ELF-1 (cell line): ENCODE results near the gene HARS2.
"Not testable (repeated sequence)": the region's sequence is repeated elsewhere in the genome, so short reads cannot be mapped to it uniquely, and the experiment has no call there.

Experiments used
- DNase-seq: peaks from one replicate; pipeline ENCODE4 v3.0.0-alpha.2; 2016; ENCODE audit warnings: low read depth, low spot score

HARS2 gene, protein sequence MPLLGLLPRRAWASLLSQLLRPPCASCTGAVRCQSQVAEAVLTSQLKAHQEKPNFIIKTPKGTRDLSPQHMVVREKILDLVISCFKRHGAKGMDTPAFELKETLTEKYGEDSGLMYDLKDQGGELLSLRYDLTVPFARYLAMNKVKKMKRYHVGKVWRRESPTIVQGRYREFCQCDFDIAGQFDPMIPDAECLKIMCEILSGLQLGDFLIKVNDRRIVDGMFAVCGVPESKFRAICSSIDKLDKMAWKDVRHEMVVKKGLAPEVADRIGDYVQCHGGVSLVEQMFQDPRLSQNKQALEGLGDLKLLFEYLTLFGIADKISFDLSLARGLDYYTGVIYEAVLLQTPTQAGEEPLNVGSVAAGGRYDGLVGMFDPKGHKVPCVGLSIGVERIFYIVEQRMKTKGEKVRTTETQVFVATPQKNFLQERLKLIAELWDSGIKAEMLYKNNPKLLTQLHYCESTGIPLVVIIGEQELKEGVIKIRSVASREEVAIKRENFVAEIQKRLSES

DNA sequence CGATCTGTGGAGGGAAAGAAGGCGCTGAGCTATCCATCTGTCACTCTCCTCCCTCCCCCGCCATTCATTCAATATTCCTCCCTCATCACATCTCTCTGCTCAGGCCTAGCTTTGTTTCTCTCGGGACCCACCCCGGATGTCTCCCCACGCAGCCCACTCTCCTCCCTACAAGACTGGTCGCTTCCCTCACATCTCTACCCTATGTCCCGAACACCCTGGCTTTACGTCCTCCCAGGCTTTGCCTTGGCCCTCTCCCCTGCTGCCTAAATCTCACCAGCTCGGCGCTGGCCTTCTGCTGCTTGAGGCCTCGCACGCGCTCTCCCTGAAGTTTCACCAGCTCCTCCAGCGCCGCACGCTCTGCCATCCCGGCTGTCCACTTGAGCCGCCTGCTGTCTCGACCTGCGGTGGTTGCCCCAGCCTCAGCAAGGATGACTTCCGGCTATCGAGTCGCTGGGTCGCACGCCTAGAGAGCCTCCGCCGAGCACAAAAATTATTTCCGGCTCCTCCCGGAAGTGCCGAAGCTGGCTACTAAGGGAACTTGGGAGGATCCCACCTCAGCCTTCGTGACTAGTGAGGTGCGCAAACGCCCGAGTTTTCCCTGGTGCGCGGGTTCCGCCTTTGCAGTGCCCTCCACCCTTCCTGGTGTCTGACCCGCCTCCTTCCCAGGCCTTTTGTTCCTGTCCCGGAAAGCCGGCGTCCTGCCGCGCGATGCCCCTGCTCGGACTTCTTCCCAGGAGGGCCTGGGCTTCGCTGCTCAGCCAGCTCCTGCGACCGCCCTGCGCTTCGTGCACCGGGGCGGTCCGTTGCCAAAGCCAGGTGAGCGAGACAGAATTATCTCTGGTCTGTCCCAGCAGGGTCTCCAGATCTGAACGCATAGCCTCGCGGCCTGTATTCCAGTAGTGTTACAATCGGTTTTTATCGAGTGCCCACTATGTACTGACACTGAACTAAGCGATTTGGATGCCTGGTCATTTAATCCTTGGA lies at the start of gene HARS2, which contains the start of gene HARS1:
Gene HARS2 (plus strand): TSS at position 515 of the 984 bp plus-strand sequence. CDS start 194 bp downstream, at position 709.
Gene HARS1 (minus strand): TSS at position 430 of the 984 bp plus-strand sequence. CDS start 66 bp downstream, at position 364.
- peak; percentile 97 for DNase-seq

DNA sequence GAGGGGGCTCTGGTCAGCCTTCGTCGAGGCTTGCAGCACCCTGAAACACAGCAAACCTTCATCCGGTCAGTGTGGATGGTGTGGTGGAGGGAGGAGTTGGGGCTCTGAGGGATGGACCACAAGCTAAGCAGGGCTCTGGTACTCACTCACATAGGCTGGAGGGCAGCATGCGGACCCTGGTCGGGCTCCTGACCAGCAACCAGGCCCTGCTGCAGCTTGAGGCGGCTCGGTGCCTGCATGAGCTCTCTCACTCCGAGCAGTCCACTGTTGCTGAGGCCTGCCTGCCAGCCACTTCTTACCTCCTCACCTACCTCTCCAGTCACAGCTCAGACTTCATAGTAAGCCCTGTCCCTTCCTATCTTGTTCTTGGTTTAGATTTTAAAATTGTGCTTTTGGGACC lies 49.5 kb upstream of the HARS2 start:
- DNase-seq: no peak

DNA sequence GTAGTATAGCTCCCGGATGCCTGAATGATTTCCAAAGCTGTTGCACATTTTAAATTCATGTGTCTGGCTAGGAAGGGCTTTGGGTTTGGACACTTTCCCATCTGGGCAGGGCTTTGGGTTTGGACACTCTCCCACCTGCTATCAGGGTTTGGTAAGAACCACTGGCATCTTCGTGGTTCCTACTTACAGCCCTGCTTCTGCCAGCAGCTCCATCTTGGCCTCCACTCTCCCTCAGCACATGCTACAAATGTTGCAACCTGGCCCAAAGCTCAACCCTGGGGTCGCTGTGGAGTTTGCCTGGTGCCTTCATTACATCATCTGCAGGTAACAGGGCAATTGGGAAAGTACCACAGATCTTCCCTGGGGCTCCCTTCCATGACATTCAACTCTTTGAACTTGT lies 48.5 kb upstream of the HARS2 start:
- no peak for DNase-seq

DNA sequence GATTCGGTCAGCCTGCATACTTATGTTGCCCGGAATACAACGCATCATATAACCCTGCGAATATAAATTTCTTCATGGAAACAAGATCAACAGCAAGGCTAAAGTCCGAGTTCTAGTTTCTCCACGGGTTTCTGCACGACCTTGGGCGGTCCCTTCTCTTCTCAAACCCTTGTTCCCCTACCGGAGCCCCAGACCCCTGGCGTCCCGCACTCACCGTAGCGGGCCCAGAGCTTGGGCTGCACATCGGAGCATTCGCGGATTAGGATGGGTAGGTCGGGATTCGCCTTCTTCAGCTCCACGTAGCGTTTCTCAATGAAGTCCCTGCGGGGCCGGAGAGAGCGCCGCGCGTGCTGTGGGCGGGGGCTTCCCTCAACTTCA lies 44.2 kb upstream of the HARS2 start:
- no peak for DNase-seq

DNA sequence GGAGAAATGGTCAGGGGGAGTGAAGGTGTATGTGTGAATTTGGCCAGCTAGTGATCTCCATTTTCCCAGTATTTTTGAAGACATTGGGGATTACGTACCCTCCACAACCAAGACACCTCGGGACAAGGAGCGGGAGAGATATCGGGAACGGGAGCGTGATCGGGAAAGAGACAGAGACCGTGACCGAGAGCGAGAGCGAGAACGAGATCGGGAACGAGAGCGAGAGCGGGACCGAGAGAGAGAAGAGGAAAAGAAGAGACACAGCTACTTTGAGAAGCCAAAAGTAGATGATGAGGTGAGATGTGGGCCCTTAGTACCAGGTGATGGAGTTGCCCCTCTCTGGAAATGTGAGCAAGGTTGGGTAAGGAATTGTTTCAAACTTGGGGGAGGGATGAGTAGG lies 32.4 kb upstream of the HARS2 start:
- DNase-seq: no peak

DNA sequence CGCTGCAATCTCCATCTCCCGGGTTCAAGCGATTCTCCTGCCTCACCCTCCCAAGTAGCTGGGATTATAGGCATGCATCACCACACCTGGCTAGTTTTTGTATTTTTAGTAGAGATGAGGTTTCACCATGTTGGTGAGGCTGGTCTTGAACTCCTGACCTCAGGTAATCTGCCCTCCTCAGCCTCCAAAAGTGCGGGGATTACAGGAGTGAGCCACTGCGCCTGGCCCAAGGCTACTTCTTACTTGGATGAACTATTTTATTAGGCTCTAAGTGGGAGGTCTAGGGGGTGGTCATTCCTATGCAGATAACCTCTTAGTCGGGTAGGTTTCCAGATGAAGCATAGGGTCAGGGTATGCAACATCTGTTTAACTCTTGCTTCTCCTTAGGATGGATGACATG lies 30.9 kb upstream of the HARS2 start:
- not testable (repeated sequence) for DNase-seq

DNA sequence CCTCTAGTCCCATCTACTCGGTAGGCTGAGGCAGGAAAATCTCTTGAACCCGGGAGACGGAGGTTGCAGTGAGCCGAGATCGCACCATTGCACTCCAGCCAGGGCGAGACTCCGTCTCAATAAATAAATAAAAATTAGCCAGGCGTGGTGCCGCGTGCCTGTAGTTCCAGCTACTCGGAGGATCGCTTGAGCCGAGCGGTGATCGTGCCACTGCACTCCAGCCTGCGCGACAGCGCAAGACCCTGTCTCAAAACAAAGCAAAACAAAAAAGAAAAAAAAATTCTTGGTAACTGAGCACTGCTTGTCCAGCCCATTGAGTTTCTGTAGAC lies 27.3 kb upstream of the HARS2 start:
- DNase-seq: no peak

DNA sequence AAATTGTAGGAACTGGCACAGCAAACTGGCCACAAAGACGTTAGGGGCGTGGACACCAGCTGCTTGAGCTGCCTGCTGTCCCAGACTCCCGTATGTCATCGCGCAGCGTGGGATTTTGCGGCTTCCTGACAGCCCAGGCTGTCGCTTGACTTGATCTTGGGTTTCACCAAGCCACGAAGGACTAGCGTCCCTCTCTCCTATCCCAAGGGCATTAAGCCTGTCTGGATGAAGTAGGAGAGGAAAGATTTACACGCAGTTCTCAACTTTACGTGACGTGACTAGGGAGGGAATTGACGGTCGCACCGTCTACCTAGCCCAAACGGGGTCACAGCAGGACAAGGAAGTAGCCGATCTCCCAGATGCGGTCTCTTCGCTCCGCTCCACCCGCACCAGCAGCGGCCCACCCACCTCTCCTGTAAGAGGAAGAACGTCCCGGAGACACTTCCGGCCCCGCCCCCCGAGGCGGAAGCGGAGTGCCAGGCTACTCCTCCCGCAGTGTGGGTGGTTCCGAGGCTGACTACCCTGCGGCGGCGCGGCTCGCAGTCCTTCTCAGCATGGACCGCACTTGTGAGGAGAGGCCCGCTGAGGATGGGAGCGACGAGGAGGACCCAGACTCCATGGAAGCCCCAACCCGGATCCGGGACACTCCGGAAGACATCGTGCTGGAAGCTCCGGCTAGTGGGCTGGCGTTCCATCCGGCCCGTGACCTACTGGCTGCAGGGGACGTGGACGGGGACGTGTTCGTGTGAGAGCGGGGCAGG lies 26.7 kb upstream of the HARS2 start, which contains the start of gene WDR55:
Gene WDR55 (plus strand): TSS at position 546 of the 761 bp plus-strand sequence. CDS start 9 bp downstream, at position 555.
- DNase-seq: peak; percentile 96

DNA sequence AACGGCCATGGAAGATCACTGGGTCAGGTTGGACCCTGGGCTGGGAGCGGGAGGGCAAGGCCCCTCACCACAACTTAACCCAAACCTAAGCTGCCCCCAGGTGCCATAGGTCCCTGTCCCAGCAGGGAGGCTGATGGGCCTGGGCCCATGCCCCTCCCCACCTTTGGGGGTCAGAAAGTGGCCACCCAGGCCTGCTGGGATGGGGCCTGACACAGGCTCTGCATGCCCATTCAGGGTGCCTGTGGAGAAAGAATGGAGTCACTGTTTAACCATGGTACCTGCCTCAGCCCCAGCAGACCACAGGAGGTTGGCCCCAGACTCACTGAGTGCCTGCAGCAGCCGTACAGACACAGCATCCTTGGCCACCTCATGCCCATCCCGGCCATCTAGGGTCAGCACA lies 20.2 kb upstream of the HARS2 start:
- not testable (repeated sequence) for DNase-seq

DNA sequence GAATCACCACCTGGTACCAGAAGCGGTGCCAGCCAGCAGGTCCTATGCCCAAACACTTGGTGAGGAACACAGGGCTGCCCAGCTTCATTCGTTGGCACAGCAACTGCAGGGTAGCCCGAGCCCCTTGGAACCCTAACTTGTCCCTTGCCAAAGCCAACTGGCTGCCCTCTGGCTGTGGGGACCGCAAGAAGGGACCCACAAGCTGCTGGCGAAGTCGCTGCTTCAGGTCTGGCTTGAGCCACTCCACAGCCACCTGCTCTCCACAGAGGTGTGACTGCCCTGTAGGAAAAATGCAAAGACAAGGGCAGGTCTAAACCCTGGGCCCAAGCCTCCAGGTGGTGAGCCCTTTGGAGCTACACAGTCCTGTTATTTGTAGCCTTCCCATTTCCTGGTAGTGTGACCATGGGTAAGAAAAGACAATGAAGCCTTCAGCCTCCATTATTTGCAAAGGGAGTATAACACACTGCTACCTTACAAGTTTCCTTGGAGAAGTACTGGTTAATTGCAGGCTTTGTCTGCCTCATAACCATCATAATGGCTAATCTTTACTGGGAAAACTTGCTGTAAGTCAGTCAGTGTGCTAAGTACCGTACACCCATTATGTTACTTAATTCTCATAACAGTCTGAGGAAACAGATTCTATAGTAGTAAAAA lies 19.7 kb upstream of the HARS2 start:
- no peak for DNase-seq

DNA sequence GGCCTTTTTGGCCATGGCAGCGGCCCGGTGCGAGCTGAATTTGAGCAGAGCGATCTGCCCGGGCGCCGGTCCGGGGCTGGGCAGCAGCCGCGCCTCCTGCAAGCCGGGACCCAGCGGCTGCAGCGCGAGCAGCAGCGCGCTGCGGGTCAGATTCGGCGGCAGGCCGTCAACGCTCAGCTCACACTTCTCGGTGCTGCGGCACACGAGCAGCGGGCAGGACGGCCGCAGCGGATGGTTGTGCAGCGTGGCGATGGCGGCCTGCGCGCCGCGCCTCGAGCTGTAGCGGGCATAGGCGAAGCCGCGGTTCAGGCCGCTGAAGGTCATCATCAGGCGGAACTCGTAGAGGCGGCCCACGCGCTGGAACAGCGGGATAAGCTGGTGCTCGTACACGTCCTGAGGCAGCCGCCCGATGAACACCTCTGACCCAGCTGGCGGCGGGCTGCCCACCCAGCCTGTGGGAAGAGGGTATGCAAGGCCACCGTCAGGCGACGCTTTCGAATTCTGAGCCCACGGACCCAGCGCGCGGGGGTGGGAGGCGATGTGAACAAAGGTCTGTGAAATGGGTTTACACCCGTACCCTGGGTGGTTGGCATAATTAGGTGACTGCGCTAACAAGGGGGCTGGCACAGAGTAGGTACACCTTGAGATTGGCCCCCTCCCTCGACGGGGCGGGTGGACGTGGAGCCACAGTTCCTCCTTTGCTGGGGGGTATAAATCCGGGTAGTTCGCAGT lies 18.6 kb upstream of the HARS2 start:
- peak; percentile 63 for DNase-seq

DNA sequence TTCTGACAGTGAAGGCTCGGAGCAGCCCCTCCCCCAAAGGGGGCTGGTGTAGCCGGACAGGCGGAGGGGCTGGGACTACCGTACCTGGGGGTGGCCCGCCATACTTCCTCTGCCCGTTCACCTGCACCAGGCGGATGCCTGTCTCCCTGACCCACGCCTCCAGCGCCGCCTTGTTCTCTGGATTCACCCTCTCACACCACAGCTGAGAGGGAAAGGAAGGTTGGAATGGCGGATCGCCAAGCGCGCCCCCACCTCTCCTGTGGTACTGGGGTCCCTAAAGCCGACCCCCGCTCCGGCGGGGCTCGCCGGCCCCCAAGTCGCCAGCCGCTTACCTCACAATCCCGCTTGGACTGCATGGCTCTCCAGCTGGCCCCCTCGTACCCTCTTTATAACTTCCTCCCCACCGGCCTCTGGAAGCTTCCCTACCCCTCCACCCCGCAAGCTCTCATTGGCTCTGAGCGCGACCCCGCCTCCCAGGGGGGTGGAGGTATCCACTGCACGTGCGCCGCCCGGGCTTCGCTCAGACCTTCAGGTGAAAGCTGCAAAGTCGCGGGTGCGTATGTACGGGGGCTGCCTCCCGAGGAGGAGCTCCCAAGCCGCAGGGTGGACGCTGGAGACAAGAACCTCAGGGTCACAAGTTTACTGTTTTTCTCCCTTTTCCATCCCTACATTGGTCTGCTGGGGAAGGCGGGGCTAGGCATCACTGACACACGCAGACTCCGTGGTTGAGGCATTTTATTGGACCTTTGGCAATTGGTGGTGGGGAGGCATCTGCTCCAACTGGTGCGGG lies 17.9 kb upstream of the HARS2 start, which contains the start of gene DND1:
Gene DND1 (minus strand): TSS at position 390 of the 790 bp plus-strand sequence. CDS start 34 bp downstream, at position 356.
- DNase-seq: no peak

DNA sequence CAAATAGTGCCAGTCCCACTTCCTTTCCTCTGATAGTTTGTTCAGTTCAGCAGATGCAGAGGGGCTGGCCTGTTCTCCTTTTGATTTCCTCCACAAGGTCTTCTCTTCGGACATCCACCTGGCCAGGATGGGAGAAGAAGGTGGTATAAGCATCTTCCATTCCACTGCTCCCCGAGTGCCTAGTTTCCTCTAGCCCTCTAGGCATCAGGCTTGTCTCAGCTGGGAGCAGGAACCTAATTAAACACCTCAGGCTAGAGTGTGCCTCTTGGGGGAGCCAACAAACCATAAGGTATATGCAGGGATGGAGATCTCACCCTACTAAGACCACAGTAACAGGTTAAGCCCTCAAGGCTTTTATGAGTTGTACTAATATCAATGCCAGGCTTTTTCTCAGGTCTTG lies 17.0 kb upstream of the HARS2 start:
- no peak for DNase-seq

DNA sequence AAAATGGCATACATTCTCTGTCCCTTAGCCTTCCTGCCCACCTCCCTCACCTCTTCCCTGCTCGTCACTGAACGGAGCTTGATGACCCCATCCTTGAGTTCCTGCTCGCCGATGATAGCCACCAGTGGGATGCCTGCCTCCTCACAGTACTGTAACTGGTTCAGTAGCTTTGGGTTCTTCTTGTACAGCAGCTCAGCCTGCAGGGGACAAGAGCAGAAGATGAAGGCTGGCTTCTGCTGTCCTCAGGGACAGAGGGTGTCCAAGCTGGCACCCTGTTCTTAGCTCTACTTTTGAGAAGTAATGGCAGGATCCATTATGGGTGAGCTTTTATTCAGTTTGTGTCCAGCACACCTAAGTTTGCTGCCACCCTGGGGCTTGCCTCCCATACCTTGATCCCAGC lies 16.6 kb upstream of the HARS2 start:
- no peak for DNase-seq

DNA sequence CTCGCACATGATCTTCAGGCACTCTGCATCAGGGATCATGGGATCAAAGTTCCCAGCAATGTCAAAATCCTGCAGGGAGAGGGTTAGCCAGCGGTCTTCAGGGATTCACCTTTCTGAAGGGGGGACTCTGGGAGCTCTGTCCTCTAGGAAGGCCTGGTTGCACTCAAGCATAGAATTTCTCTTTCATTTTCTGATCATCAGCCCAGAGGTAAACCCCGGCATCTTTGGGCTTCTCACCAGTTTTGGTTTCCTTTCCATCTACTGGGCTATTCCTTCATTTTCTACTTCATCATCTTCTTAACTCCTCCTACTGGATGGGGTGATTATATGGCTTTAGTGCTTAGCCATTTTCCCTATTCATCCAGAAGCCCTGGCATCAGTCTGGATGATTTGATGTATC lies 13.3 kb upstream of the HARS2 start:
- no peak for DNase-seq

DNA sequence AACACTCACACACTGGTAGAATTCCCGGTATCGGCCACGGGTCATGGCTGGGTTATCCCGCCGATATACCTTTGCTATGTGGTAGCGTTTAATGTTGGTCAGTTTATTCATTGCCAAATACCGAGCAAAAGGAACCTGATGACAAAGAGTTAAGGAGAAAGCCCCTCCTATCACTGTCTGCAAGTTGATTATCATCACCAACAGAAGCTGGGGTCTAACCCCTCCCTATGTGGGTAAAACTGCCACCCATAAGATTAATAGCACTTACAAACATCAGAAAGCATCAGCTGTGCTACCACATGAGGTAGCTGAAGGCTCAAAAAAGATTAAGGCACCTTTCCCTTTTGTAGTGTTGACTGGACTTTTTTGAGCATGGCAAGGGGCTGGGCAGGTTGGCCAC lies 12.3 kb upstream of the HARS2 start:
- no peak for DNase-seq

DNA sequence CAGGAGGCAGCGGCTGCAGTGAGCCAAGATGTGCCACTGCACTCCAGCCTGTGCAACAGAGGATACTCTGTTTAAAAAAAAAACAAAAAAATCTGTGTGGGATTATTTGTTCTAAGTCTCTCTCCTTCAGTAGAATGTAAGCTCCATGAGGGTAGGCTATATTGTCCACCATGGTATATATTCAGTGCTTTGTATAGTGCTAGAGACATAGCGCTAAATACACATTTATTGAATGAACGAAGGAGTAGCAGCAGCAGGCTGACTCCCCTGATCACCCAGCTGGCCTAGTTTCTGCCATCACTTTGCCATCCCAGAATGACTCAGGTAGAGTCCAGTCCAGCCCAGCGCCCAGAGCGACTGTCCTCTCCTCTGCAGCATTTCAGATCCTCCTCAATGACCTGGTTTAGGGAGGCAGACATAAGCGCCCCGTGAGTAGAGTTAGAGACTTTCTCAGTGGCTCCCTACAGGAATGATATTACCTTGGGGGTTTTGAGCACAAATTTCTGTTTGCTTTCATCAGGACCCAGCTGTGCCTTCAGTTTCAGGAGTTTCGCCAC lies 801 bp upstream of the HARS2 start:
- no peak for DNase-seq

DNA sequence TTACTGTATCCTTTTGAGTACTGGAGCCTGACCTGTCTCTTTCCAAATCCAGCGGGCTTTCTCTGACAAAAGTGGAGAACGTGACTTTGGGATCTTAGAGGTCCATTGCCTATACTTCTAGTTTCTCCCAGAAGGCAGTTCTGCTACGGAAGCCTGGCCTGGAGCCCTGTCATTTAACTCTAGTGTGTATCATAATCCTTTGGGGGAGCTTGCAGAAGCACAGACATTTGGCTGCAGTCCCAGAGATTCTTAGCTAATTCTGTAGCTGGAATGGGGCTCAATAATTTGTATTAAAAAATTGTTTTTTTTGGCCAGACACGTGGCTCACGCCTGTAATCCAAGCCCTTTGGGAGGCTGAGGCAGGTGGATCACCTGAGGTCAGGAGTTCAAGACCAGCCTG lies 3.0 kb downstream of the HARS2 start:
- no peak for DNase-seq

DNA sequence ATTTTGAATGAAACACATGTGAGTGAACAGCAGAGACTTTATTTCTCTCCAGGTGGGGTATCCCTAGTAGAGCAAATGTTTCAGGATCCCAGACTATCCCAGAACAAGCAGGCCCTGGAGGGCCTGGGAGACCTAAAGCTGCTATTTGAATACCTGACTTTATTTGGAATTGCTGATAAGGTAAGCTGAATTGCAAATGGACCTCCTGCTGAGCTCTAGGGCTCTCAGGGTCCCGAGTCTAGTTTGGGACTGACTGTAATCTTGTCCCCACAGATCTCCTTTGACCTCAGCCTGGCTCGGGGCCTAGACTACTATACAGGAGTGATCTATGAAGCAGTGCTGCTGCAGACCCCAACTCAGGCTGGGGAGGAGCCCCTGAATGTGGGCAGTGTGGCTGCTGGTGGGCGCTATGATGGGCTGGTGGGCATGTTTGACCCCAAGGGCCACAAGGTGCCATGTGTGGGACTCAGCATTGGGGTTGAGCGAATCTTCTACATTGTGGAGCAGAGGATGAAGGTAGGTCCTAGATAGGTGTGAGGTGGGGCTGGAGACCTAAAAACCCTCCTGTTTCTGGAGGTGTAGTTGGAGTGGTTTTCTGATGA lies 5.7 kb downstream of the HARS2 start:
- DNase-seq: no peak
